BLaER1 (cell line): ENCODE data around the gene KRTAP12-2.
A peak's percentile ranks its signal among the peaks of the same experiment; 100 is the strongest.

ENCODE experiments used
- H3K27ac ChIP-seq: shearing (Covaris generic); formaldehyde crosslinking; 2 replicates; pipeline ENCODE4 v1.8.1; 2022
- H3K27me3 ChIP-seq: shearing (Covaris generic); formaldehyde crosslinking; 2 replicates; pipeline ENCODE4 v1.8.1; 2022
- H3K36me3 ChIP-seq: shearing (Covaris generic); formaldehyde crosslinking; 2 replicates; pipeline ENCODE4 v1.8.1; 2022
- H3K4me1 ChIP-seq: shearing (Covaris generic); formaldehyde crosslinking; 2 replicates; pipeline ENCODE4 v1.8.1; 2022
- H3K4me2 ChIP-seq: shearing (Covaris generic); formaldehyde crosslinking; 2 replicates; pipeline ENCODE4 v1.8.1; 2022
- H3K4me3 ChIP-seq: shearing (Covaris generic); formaldehyde crosslinking; 2 replicates; pipeline ENCODE4 v1.8.1; 2022
- H3K9ac ChIP-seq: shearing (Covaris generic); formaldehyde crosslinking; 2 replicates; pipeline ENCODE4 v1.8.1; 2022
- H3K9me3 ChIP-seq: shearing (Covaris generic); formaldehyde crosslinking; 2 replicates; pipeline ENCODE4 v1.8.1; 2022
- H4K20me1 ChIP-seq: shearing (Covaris generic); formaldehyde crosslinking; 2 replicates; pipeline ENCODE4 v1.8.1; 2022
- Cebpa-rat ChIP-seq: shearing (Covaris generic); IDR thresholded peaks from 2 replicates; pipeline ENCODE4 v1.8.1; 2022

Gene KRTAP12-2

DNA sequence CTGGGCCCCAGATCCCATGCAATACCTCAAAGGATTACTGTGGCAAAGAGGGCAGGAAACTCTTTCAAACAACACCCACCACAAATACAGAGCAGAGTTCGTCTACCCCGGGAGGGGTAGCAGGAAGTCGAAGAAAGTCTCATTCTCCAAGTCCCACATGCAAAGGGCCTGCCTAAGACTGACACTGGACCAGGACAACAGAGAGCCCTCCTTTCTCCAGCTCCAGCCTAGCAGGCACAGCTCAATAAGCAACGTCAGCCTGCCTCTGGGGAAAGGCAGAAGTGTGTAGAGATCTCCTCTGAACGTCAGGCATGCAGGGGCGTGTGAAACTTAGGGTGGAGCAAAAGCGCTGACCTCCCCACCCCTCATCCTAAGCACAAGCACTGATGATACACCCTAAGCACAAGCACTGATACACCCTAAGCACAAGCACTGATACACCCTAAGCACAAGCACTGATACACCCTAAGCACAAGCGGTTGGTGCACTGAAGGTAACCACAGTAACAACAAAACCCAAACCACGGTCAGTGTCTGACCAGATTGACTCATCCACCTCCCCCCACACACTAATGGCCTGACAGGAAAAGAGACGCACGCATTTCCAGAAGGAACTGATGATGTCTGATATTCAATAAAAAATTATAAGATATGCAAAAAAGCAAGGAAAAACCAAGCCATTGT lies 7.7 kb downstream of the KRTAP12-2 start:
- Histone ChIP-seq H3K36me3 (no peaks in the 10 kb centered on the region; the same call in 1 of the 2 replicates), H3K4me3 (no peak overlapping the region), H4K20me1 (no peaks in the 10 kb centered on the region), H3K9me3 (peaks cover 41% of the 10 kb centered on the region), H3K4me2 (peak overlapping the region; percentile 74), H3K4me1 (peaks cover 40% of the 10 kb centered on the region), H3K27me3 (no peaks in the 10 kb centered on the region), H3K27ac (peak overlapping the region; percentile 14; the same call in 1 of the 2 replicates), H3K9ac (no peak overlapping the region)
- no peak for TF ChIP-seq Cebpa-rat

DNA sequence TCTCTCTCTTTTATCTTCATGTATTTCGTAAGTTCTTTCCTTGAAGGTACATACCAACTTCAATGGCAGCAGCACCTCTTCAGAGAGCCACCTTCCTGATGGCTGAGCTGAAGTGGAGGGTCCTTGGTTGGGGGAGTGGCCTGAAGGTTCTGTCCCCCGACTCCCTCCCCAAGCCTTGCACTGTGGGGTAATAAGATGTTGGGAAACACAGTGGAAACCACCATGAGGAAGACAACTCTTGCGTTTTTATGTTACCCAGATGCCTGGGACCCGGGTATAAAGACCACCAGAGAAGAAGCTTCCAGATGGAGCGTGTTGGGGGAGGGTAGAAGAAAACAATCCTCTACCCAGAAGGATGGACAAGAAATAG lies 8.2 kb downstream of the KRTAP12-2 start:
- peaks cover 43% of the 10 kb centered on the region for H3K9me3 ChIP-seq
- H3K27me3 ChIP-seq = no peaks in the 10 kb centered on the region
- peak overlapping the region; percentile 74 for H3K4me2 ChIP-seq
- no peaks in the 10 kb centered on the region for H4K20me1 ChIP-seq
- H3K36me3 ChIP-seq = no peaks in the 10 kb centered on the region; the same call in 1 of the 2 replicates
- peaks cover 45% of the 10 kb centered on the region for H3K4me1 ChIP-seq
- no peak overlapping the region for H3K9ac ChIP-seq
- H3K4me3 ChIP-seq = no peak overlapping the region
- peak overlapping the region; percentile 14; the same call in 1 of the 2 replicates for H3K27ac ChIP-seq
- TF ChIP-seq Cebpa-rat = 0 out of 2 replicates have a peak, but pooled peaks have one; percentile 16

DNA sequence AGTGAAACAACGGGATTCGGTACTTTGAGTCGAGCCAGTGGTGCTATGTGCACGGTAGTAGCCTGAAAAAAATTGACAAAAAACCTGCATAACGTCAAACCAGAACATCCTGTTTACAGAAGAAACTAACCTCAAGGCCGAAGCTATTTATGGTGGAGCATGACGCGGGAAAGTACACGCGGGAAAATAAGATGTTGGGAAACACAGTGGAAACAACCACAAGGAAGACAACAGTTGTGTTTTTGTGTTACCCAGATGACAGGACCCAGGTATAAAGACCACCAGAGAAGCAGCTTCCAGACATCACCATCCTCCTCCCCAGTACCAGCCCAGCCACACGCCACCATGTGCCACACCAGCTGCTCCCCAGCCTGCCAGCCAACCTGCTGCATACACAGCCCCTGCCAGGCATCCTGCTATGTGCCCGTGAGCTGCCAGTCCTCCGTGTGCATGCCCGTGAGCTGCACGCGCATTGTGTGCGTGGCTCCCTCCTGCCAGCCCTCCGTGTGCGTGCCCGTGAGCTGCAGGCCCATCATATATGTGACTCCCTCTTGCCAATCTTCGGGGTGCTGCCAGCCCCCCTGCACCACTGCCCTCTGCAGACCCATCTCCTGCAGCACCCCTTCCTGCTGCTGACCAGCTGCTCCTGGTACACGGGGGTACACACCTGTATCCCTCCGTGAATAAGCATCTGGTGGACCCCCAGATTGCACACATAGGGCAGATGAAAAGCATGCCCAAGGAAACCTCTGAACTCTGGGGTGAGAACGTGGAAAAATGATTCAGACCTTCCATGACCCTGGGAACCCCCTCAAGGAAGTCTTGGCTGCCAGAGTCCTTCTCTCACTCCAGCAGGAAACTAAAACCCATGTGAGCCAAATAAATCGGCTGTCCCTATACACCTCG lies 8.8 kb downstream of the KRTAP12-2 start, which contains the start of gene KRTAP12-3:
KRTAP12-3 (plus strand) TSS at position 298 of the 906 bp plus-strand sequence; CDS start at position 346, 48 bp downstream.
- Histone ChIP-seq H3K9ac (no peak within 1 kb of the TSS), H4K20me1 (no peaks in the 10 kb centered on the region), H3K27me3 (no peaks in the 10 kb centered on the region), H3K4me1 (peaks cover 51% of the 10 kb centered on the region), H3K4me3 (peak within 1 kb of the TSS; percentile 31), H3K4me2 (peak within 1 kb of the TSS; percentile 74), H3K9me3 (peaks cover 49% of the 10 kb centered on the region), H3K36me3 (no peaks in the 10 kb centered on the region; the same call in 1 of the 2 replicates), H3K27ac (peak within 1 kb of the TSS; percentile 21)
- TF ChIP-seq Cebpa-rat = no peak

DNA sequence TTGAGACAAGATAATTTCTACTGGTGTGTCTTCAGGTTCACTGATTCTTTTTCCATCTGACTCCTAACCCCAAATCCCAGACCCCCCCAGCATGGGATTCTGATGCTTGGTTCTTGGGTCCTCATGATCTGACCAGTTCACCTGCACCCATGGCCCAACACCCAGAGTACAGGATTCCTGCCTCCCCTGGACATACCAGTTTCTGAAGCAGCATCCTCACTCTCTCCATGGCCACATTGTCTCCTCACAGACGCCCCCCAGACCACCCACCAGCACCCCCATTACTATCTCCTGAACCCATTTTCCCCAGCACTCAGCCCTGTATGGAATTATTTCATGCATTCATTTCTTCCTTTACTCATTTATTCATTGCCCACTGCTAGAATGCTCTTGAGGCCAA lies 9.9 kb downstream of the KRTAP12-2 start:
- 0 out of 2 replicates have a peak overlapping the region, but pooled peaks have one; percentile 21 for H3K27ac ChIP-seq

DNA sequence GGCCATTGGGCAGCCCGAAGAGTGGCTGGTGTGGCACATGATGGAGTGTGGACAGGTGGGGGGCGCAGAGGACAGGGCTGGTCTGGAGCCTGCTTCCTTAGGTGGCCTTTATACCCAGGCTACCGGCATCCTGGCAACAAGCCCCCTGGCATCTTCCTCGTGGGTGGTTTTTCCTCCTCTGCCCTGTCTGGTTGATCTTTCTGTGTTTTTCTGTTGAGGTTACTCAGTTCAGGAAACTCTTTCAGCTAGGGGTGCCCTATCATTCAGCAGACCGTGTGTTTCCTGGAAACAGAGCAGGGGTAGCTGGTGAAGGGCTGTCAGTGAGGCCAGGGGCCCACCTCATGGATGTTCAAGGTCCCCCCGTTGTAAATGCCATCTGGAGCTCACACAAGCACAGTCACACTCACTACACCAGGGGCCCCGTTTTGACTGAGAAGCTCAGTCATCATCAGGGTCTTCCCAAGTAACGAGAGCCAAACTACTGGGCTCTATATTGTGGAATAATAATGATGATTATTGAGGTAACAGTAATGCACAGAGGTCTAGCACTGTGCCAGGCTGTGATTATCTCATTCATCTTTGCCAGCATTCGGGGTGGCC lies 12.1 kb downstream of the KRTAP12-2 start, which contains the start of gene KRTAP12-4:
KRTAP12-4 (minus strand) TSS at position 84 of the 600 bp plus-strand sequence; CDS start at position 39, 45 bp downstream.
- peak within 1 kb of the TSS; percentile 65 for H3K27ac ChIP-seq
- no peaks in the 10 kb centered on the region; the same call in 1 of the 2 replicates for H3K36me3 ChIP-seq
- H3K9ac ChIP-seq = no peak within 1 kb of the TSS; the same call in 1 of the 2 replicates
- no peak for TF ChIP-seq Cebpa-rat
- H3K4me3 ChIP-seq = no peak within 1 kb of the TSS
- no peaks in the 10 kb centered on the region for H3K27me3 ChIP-seq
- no peaks in the 10 kb centered on the region for H4K20me1 ChIP-seq
- H3K4me1 ChIP-seq = peaks cover 74% of the 10 kb centered on the region
- peaks cover 77% of the 10 kb centered on the region for H3K9me3 ChIP-seq
- H3K4me2 ChIP-seq = peak within 1 kb of the TSS; percentile 47

More for the DNA sequence above, 9.9 kb downstream of the KRTAP12-2 start:
- Histone ChIP-seq H3K4me2 (peak overlapping the region; percentile 74), H3K36me3 (no peaks in the 10 kb centered on the region; the same call in 1 of the 2 replicates), H3K9me3 (peaks cover 59% of the 10 kb centered on the region), H3K4me3 (peak overlapping the region; percentile 31), H3K4me1 (peaks cover 61% of the 10 kb centered on the region), H4K20me1 (no peaks in the 10 kb centered on the region), H3K9ac (no peak overlapping the region), H3K27me3 (no peaks in the 10 kb centered on the region)
- TF ChIP-seq Cebpa-rat = no peak

DNA sequence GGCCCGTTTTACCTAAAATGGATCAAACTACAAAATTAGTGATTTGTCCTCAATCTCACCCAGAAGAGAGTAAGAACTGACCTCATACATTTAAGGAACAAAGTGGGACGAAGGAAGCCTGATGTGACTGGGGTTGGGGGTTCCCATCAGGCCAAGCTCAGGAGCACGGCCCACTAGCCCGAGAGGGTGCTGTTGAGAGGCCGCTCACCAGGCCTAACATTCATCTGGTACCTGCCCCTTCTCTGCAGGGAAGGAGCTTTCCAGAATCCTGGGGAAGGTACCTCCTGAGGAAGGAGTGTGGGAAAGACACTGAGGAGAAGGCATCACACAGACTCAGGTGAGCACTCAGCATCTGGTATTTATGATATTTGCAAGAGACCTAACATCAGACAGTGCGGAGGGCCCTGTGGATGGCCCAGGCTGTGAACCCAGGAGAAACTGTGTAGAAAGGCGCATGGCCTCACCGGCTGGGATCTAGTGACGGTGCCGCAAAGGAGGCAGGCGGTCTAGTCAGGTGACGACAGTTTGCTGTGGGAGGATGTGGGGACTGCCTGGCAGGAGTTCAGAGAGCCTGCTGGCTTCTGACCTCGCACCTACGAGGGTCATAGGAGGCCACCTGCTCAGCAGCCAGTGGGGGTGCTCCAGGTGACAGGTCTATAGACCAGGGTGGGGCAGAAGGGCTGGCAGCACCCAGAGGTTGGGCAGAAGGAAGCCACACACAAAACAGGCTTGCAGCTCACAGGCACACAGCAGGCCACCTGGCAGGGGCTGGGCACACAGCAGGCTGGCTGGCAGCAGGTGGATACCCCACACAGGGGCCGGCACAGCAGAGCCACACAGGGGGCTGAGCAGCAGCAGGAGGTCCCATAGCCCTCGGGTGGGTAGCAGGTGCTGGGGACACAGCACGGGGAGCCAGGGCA lies 12.8 kb downstream of the KRTAP12-2 start:
- Histone ChIP-seq H3K27ac (peak overlapping the region; percentile 65), H3K4me2 (peak overlapping the region; percentile 47), H3K9ac (no peak overlapping the region; the same call in 1 of the 2 replicates), H3K4me3 (no peak overlapping the region), H3K36me3 (no peaks in the 10 kb centered on the region; the same call in 1 of the 2 replicates), H3K4me1 (peaks cover 74% of the 10 kb centered on the region), H3K27me3 (no peaks in the 10 kb centered on the region), H4K20me1 (no peaks in the 10 kb centered on the region), H3K9me3 (peaks cover 77% of the 10 kb centered on the region)
- no peak for TF ChIP-seq Cebpa-rat

DNA sequence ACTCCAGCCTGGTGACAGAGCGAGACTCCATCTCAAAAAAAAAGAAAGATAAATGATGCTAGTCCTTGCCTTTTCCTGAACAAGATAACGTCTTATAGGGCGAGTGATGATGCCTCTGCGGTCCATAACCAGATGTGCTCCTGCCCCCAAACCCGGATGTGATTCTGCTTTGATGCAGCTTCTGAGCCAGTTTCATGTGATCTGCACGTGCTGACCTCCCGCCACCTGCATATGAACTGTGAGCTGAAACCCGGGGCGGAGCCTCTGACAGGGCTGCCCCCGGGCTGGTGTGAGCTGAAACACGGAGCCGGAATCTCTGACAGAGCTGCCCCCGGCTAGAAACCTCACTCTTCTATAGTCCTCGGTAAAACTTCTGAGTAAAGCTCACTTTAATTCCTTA lies 13.6 kb downstream of the KRTAP12-2 start:
- TF ChIP-seq Cebpa-rat = no peak
- H3K9ac ChIP-seq = no peak overlapping the region
- peaks cover 75% of the 10 kb centered on the region for H3K9me3 ChIP-seq
- H3K27ac ChIP-seq = peak overlapping the region; percentile 65
- H4K20me1 ChIP-seq = no peaks in the 10 kb centered on the region
- H3K36me3 ChIP-seq = no peaks in the 10 kb centered on the region; the same call in 1 of the 2 replicates
- H3K4me1 ChIP-seq = peaks cover 72% of the 10 kb centered on the region
- no peaks in the 10 kb centered on the region for H3K27me3 ChIP-seq
- H3K4me2 ChIP-seq = peak overlapping the region; percentile 47
- no peak overlapping the region for H3K4me3 ChIP-seq

DNA sequence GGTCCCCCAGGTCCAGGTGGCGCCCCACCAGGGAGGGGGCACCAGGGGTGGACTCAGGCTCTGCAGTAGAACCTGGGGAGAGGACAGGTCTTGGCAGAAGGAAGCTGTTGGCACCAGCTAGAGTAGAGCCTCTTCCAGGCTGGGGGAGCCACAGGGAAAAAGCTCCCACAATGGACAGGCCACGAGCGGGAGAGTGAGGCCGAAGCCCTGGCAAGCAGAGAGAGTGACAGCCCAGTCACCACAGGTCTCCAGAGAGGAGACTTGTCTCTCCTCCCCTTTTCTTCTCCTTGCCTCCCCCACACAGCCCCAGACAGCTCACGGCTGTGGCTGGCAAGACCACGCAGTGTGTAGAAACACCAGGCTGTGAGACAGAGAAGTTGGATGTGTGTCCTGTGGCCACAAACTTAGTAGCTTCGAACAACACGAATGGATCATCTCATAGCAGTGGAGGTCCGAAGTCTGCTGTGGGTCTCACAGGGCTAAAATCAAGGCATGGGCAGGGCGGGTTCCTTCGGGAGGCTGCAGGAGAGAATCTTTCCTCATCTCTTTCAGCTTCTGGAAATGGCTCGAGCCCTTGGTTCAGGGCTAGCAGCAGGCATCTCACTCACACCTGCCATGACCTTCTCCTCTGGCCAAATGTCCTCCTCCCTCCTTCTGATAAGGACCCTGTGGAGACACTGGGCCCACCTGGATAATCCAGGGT lies 15.6 kb downstream of the KRTAP12-2 start:
- TF ChIP-seq Cebpa-rat = no peak
- no peaks in the 10 kb centered on the region for H4K20me1 ChIP-seq
- no peaks in the 10 kb centered on the region; the same call in 1 of the 2 replicates for H3K36me3 ChIP-seq
- H3K4me2 ChIP-seq = peak overlapping the region; percentile 41
- peaks cover 66% of the 10 kb centered on the region for H3K4me1 ChIP-seq
- no peaks in the 10 kb centered on the region for H3K27me3 ChIP-seq
- no peak overlapping the region for H3K9ac ChIP-seq
- H3K27ac ChIP-seq = peak overlapping the region; percentile 58
- H3K4me3 ChIP-seq = no peak overlapping the region
- H3K9me3 ChIP-seq = peaks cover 61% of the 10 kb centered on the region
